ENCODE results near the gene SLC39A13. TPM values are rescaled to one million over a fixed set of nuclear protein-coding genes. Genes with fewer than 3 reads are reported as not detected.

Gene SLC39A13
- total RNA-seq, 1 experiment from 2014 or later, result 29.2 TPM

DNA sequence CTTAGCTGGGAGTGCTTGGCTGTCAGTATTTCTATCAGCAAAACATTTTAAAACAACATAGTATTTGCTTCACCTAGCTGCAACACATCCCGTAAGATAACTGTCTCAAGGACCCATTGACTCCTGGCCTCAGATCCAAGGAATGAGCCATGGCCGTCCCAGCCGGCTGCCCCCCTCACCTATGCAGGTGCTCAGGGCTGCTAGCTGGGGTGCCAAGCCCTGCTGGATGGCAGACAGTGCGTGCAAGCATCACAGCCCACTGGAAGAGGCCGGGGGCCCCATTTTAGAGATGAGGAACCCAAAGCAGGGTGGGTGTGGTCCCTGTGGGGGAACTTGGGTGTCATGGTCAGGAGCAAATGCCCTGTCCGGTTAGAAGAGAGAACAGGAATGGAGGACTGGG is 9.3 kb downstream of the SLC39A13 start:
- no peak overlapping the region for H3K27ac ChIP-seq (ENCODE audit: insufficient read length, low read depth, low read length)
- H3K36me3 Mint-ChIP-seq (ENCODE audit: insufficient read depth in 1 of 3, low read depth in 3 of 3), result peaks cover 35 to 69% (median 64%) of the 10 kb centered on the region in 3 experiments

More for the DNA sequence above, 9.3 kb downstream of the SLC39A13 start:
- no peak for DNase-seq
- no peak overlapping the region for H3K18ac ChIP-seq (ENCODE audit: insufficient read length, low read depth, low read length)
- H3K23me2 ChIP-seq (ENCODE audit: insufficient read length, low read depth, low read length, poor library complexity, severe bottlenecking), result no peaks in the 10 kb centered on the region
- H4K5ac ChIP-seq (ENCODE audit: insufficient read length, low read depth, low read length), result no peak overlapping the region
- no peak overlapping the region for H2BK12ac ChIP-seq (ENCODE audit: insufficient read length, low read depth, low read length)
- H2AFZ ChIP-seq (ENCODE audit: low read length), result no peak overlapping the region
- TF ChIP-seq, protein P1, sequence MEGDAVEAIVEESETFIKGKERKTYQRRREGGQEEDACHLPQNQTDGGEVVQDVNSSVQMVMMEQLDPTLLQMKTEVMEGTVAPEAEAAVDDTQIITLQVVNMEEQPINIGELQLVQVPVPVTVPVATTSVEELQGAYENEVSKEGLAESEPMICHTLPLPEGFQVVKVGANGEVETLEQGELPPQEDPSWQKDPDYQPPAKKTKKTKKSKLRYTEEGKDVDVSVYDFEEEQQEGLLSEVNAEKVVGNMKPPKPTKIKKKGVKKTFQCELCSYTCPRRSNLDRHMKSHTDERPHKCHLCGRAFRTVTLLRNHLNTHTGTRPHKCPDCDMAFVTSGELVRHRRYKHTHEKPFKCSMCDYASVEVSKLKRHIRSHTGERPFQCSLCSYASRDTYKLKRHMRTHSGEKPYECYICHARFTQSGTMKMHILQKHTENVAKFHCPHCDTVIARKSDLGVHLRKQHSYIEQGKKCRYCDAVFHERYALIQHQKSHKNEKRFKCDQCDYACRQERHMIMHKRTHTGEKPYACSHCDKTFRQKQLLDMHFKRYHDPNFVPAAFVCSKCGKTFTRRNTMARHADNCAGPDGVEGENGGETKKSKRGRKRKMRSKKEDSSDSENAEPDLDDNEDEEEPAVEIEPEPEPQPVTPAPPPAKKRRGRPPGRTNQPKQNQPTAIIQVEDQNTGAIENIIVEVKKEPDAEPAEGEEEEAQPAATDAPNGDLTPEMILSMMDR (conservative IDR thresholded peaks at IDR 0.05), result no peak
- no peaks in the 10 kb centered on the region for H3K4me1 ChIP-seq (ENCODE audit: insufficient read depth, low read length)
- no peak overlapping the region for H3K4me3 Mint-ChIP-seq
- no peaks in the 10 kb centered on the region for H3K27me3 ChIP-seq (ENCODE audit: insufficient read depth, low read length)
- H3T11ph ChIP-seq (ENCODE audit: low read length), result no peak overlapping the region
- no peak overlapping the region for H2BK15ac ChIP-seq (ENCODE audit: low read depth, low read length)
- H2AK5ac ChIP-seq (ENCODE audit: insufficient read length, low read length), result no peak overlapping the region
- peaks cover 3% of the 10 kb centered on the region for H4K20me1 ChIP-seq (ENCODE audit: control insufficient read depth, insufficient read depth, insufficient read length)
- no peak overlapping the region for H4K8ac ChIP-seq (replicated peaks; ENCODE audit: insufficient read length, low read depth, low read length)
- no CpG with 5 or more reads among the region's 6 CpGs for WGBS (ENCODE audit: extremely low coverage, insufficient read length, low lambda C conversion rate)
- no peak overlapping the region for H3K27ac Mint-ChIP-seq
- no peak overlapping the region for H3K23ac ChIP-seq (ENCODE audit: insufficient read length, low read depth, low read length)
- H3K9me3 ChIP-seq (ENCODE audit: control insufficient read depth, low read depth, low read length), result no peaks in the 10 kb centered on the region
- H2BK20ac ChIP-seq (ENCODE audit: low read depth, low read length, poor library complexity, severe bottlenecking), result no peak overlapping the region
- H4K91ac ChIP-seq (ENCODE audit: insufficient read length, low read depth, low read length), result no peak overlapping the region
- no peaks in the 10 kb centered on the region for H3K27me3 Mint-ChIP-seq (ENCODE audit: low read depth)
- H3K14ac ChIP-seq (ENCODE audit: insufficient read depth, low read length), result no peak overlapping the region
- no peak overlapping the region for H3K56ac ChIP-seq (ENCODE audit: insufficient read length, low read depth, low read length)
- no peaks in the 10 kb centered on the region for H3K79me2 ChIP-seq (ENCODE audit: insufficient read depth, low read length)
- no peak overlapping the region for H3K9ac ChIP-seq (ENCODE audit: extremely low read depth, insufficient read length, low read length)
- H3K4me1 Mint-ChIP-seq, result peaks cover 2 to 6% of the 10 kb centered on the region in 2 experiments; a peak in 2 of 4 replicates
- no peak overlapping the region for H3K4ac ChIP-seq (ENCODE audit: low read depth, low read length)
- H3K9me3 Mint-ChIP-seq, result no peaks in the 10 kb centered on the region
- no peak overlapping the region for H3K4me2 ChIP-seq (ENCODE audit: insufficient read depth, insufficient read length, low read length)
- no peak overlapping the region for H2BK5ac ChIP-seq (ENCODE audit: insufficient read length, low read length)
- no peaks in the 10 kb centered on the region for H3K79me1 ChIP-seq (ENCODE audit: insufficient read depth, low read depth, low read length, poor library complexity, severe bottlenecking)
- no peak overlapping the region for H2BK120ac ChIP-seq (ENCODE audit: low read depth, low read length, poor library complexity, severe bottlenecking)
